OCI-LY7 (cell line): ENCODE data around the gene STIM1. TPM values are rescaled to one million over a fixed set of nuclear protein-coding genes. Genes with fewer than 3 reads are reported as not detected.

Experiments
- BruUV-seq: library from RNA; stranded (reverse); fragments of 400-500 nt; replicated peaks from 2 replicates; lab custom pipeline; 2021; lab: Mats Ljungman, UMichigan
- CTCF ChIA-PET: fragments of 300-600 bp; sonication (Branson Sonifier 250); formaldehyde crosslinking; loops from one replicate; lab custom pipeline; 2022; ENCODE audit warnings: antibody characterized with exemption; ENCODE audit not compliant: unreplicated experiment; lab: Charles Lee
- POLR2A ChIA-PET: fragments of 300-600 bp; sonication (Branson Sonifier 250); formaldehyde crosslinking; loops from one replicate; lab custom pipeline; 2022; ENCODE audit warnings: antibody characterized with exemption; lab: Charles Lee
- DNase-seq: peaks from one replicate; pipeline ENCODE4 v3.0.0-alpha.2; 2015; ENCODE audit warnings: low spot score
- H2AFZ ChIP-seq: fragments of 200-600 bp; sonication (generic), shearing (Covaris generic); 2 replicates; pipeline ENCODE4 v1.6.1; 2014; ENCODE audit warnings: mild to moderate bottlenecking, antibody characterized with exemption, low read length, moderate library complexity
- H3K27ac ChIP-seq: fragments of 200-600 bp; sonication (generic); 2 replicates; pipeline ENCODE4 v1.5.1; 2014; ENCODE audit warnings: mixed run types, low read depth, mild to moderate bottlenecking, moderate library complexity, low read length, inconsistent platforms; ENCODE audit not compliant: poor library complexity, severe bottlenecking
- H3K36me3 ChIP-seq: fragments of 200-600 bp; sonication (generic); 2 replicates; pipeline ENCODE4 v1.6.1; 2014; ENCODE audit warnings: mild to moderate bottlenecking, antibody characterized with exemption, low read length, moderate library complexity, mixed read lengths; ENCODE audit not compliant: insufficient read depth
- H3K4me1 ChIP-seq: fragments of 200-600 bp; sonication (generic); 2 replicates; pipeline ENCODE4 v1.5.1; 2014; ENCODE audit warnings: mild to moderate bottlenecking, low read length; ENCODE audit not compliant: insufficient read depth, poor library complexity, severe bottlenecking
- H3K4me2 ChIP-seq: fragments of 200-600 bp; sonication (generic); 2 replicates; pipeline ENCODE4 v1.6.1; 2014; ENCODE audit warnings: mild to moderate bottlenecking, low read length
- H3K4me3 ChIP-seq: fragments of 200-600 bp; sonication (generic); 2 replicates; pipeline ENCODE4 v1.5.1; 2014; ENCODE audit warnings: mild to moderate bottlenecking, low read depth, low read length; ENCODE audit not compliant: poor library complexity, severe bottlenecking
- H3K79me2 ChIP-seq: fragments of 200-600 bp; sonication (generic); 2 replicates; pipeline ENCODE4 v1.6.1; 2016; ENCODE audit warnings: low read depth, mild to moderate bottlenecking, low read length, moderate library complexity, mixed read lengths; ENCODE audit not compliant: insufficient read depth
- H3K9me2 ChIP-seq: fragments of 200-600 bp; sonication (generic); 2 replicates; pipeline ENCODE4 v1.6.1; 2016; ENCODE audit warnings: mild to moderate bottlenecking, low read length, mixed read lengths; ENCODE audit not compliant: insufficient read depth
- H3K9me3 ChIP-seq: fragments of 200-600 bp; sonication (generic); 2 replicates; pipeline ENCODE4 v1.6.1; 2014; ENCODE audit warnings: mild to moderate bottlenecking, mixed run types, low read length, mixed read lengths
- H4K20me1 ChIP-seq: fragments of 200-600 bp; sonication (generic); 2 replicates; pipeline ENCODE4 v1.6.1; 2014; ENCODE audit warnings: mild to moderate bottlenecking, antibody characterized with exemption, low read length, moderate library complexity, mixed read lengths; ENCODE audit not compliant: insufficient read depth
- EZH2phosphoT487 ChIP-seq: fragments of 200-600 bp; sonication (generic); IDR thresholded peaks from 2 replicates; pipeline ENCODE4 v1.6.1; 2018; ENCODE audit warnings: low read depth, borderline replicate concordance, mild to moderate bottlenecking, mixed run types, antibody characterized with exemption, low read length, moderate library complexity, mixed read lengths
- intact Hi-C: fragments of 100-400 bp; cut with micrococcal nuclease; formaldehyde crosslinking; loops from one replicate; pipeline ENCODE4 v1.10.0; 2022; ENCODE audit not compliant: unreplicated experiment
- total RNA-seq, 2 experiments: library from RNA; depleted of rRNA in 1 of 2; stranded (reverse); fragments of >200 nt in 1 of 2; shearing (Covaris generic) in 1 of 2; gene quantifications; 2 replicates each; pipeline ENCODE4 v1.2.3, GENCODE V29; 2014 to 2022
- TF ChIP-seq, protein P1 (sequence below): fragments of 200-600 bp; sonication (generic); conservative IDR thresholded peaks from 2 replicates; pipeline ENCODE4 v1.5.1; 2014; ENCODE audit warnings: mild to moderate bottlenecking, antibody characterized with exemption, low read length, moderate library complexity, mixed read lengths

The STIM1 gene
- total RNA-seq, 2 experiments from 2014 or later = 21.0 to 49.1 TPM

DNA sequence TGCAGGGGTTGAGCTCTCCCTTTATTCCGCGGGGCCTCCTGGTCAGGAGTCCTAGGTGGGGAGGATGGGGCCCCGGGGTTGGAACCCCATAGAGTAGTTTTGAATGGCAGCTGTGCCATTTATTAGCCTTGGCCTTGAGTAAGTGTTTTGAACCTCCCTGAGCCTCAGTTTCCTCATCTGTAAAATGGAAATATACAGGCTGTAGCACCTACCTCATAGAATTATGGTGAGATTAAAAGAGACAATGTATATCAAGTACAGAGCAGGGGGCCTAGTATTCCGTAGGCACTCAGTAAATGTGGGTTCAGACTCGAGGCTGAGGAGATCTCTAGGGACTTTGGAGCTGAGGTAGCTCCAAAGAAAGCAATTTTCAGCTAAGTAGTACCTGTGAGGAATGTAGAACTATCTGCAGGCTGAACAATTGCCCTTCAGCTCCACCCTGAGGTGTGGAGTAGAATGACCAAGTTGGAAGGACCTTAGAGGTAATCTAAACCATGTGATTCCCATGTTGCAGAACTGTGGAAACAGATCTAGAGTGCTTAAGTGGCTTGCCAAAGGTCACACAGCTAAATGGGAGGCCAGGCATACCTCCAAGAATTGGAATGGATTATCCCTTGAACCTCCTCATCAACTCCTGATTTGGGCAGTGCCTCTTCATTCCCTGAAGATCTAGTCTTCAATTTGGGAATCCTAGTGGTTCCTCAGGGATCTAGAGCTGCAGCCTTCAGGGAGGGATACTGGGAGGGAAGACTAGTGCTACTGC lies 46.4 kb upstream of the STIM1 start:
- TF ChIP-seq EZH2phosphoT487 = no peak
- TF ChIP-seq, protein P1, sequence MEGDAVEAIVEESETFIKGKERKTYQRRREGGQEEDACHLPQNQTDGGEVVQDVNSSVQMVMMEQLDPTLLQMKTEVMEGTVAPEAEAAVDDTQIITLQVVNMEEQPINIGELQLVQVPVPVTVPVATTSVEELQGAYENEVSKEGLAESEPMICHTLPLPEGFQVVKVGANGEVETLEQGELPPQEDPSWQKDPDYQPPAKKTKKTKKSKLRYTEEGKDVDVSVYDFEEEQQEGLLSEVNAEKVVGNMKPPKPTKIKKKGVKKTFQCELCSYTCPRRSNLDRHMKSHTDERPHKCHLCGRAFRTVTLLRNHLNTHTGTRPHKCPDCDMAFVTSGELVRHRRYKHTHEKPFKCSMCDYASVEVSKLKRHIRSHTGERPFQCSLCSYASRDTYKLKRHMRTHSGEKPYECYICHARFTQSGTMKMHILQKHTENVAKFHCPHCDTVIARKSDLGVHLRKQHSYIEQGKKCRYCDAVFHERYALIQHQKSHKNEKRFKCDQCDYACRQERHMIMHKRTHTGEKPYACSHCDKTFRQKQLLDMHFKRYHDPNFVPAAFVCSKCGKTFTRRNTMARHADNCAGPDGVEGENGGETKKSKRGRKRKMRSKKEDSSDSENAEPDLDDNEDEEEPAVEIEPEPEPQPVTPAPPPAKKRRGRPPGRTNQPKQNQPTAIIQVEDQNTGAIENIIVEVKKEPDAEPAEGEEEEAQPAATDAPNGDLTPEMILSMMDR = peak; percentile 82
- BruUV-seq = no TSS peak
- CTCF ChIA-PET = no interaction called here
- peaks cover 13% of the 10 kb centered on the region for H3K4me1 ChIP-seq
- H3K79me2 ChIP-seq = no peaks in the 10 kb centered on the region
- POLR2A ChIA-PET = interaction anchor here (0.5 to 1.6 kb wide), 6 partner anchors 21 to 561 kb away, joined by 3 to 5 read pairs (median 3); no protein-coding TSS in a partner anchor
- H2AFZ ChIP-seq = peak overlapping the region; percentile 93
- no peaks in the 10 kb centered on the region for H3K36me3 ChIP-seq
- peak overlapping the region; percentile 93 for H3K4me2 ChIP-seq
- H3K9me2 ChIP-seq = no peaks in the 10 kb centered on the region
- no peaks in the 10 kb centered on the region for H4K20me1 ChIP-seq
- intact Hi-C loops = no loop called here
- peak overlapping the region; percentile 27 for H3K27ac ChIP-seq
- H3K9me3 ChIP-seq = no peaks in the 10 kb centered on the region
- peak; percentile 75 for DNase-seq
- peak overlapping the region; percentile 73 for H3K4me3 ChIP-seq

DNA sequence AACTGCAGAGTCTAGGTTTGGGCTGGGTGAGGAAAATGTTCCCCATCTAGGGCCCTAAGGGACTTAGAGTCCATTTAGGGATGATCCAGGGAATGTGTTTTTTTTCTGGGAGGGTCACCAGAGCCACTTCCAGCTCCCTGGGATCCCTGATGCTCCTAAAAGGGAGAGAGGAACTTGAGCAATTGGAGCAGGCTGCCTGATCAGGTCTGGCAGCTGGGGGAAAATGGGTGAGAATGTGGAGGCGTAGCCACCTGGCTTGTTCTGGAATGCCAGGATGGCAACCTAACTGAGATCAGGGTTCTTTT lies 45.9 kb upstream of the STIM1 start:
- Histone ChIP-seq H3K27ac (no peak overlapping the region), H3K4me3 (no peak overlapping the region), H3K4me1 (peaks cover 13% of the 10 kb centered on the region), H3K79me2 (no peaks in the 10 kb centered on the region), H3K9me3 (no peaks in the 10 kb centered on the region), H4K20me1 (no peaks in the 10 kb centered on the region), H3K36me3 (no peaks in the 10 kb centered on the region), H3K9me2 (no peaks in the 10 kb centered on the region), H2AFZ (no peak overlapping the region), H3K4me2 (no peak overlapping the region)
- BruUV-seq = no TSS peak
- TF ChIP-seq, protein P1 = no peak
- no peak for TF ChIP-seq EZH2phosphoT487
- DNase-seq = no peak
- POLR2A ChIA-PET = interaction anchor here (1.0 to 1.6 kb wide), 2 partner anchors 26 to 32 kb away, joined by 3 to 5 read pairs; no protein-coding TSS in a partner anchor
- intact Hi-C loops = no loop called here
- CTCF ChIA-PET = no interaction called here

DNA sequence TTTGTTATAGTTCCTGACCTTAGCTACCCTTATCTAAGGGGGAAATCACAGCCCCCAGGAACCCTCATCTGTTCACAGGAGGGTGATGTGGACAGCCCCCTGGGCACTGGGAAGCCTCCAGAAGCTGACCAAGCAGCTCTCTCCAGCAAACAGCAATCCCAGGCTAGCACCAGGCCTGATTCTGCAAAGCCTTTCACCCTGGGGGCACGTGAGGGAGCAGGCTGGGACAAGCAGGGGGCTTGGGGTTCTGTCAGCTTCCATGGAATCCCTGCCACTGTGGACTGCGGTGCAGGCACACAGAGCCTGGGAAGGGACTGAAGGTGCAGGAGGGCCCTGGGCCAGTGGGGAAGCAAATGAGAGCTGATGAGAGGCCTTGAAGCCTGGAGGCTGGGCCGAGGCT lies 45.0 kb upstream of the STIM1 start:
- Histone ChIP-seq H3K79me2 (no peaks in the 10 kb centered on the region), H4K20me1 (no peaks in the 10 kb centered on the region), H3K4me2 (no peak overlapping the region), H2AFZ (no peak overlapping the region), H3K9me3 (no peaks in the 10 kb centered on the region), H3K4me1 (peaks cover 13% of the 10 kb centered on the region), H3K4me3 (no peak overlapping the region), H3K27ac (no peak overlapping the region), H3K9me2 (no peaks in the 10 kb centered on the region), H3K36me3 (no peaks in the 10 kb centered on the region)
- intact Hi-C loops = no loop called here
- BruUV-seq = no TSS peak
- ChIA-PET POLR2A (interaction anchor here (0.7 to 0.9 kb wide), 3 partner anchors 19 to 44 kb away, joined by 3 to 4 read pairs (median 3); no protein-coding TSS in a partner anchor), CTCF (interaction anchor here (0.5 kb wide), 1 partner anchor 26 kb away, joined by 3 read pairs; no protein-coding TSS in a partner anchor)
- no peak for DNase-seq
- TF ChIP-seq, protein P1 = no peak
- no peak for TF ChIP-seq EZH2phosphoT487
